ENCODE measurements around the gene MED9. TPM values are rescaled to one million over a fixed set of nuclear protein-coding genes. Genes with fewer than 3 reads are reported as not detected.

Gene MED9
- total and polyA plus RNA-seq, 9 donors = 11.5 to 15.7 (median 13.8) TPM

GRCh38 chr17:17525956-17526355 lies 49.2 kb downstream of the MED9 start:
- intact Hi-C loops (cut with DNase I) = no loop called here
- Histone ChIP-seq H3K36me3 (no peaks in the 10 kb centered on the region), H3K4me1 (ENCODE audit: insufficient read depth) (peaks cover 21% of the 10 kb centered on the region), H3K27me3 (no peaks in the 10 kb centered on the region), H3K9me3 (no peaks in the 10 kb centered on the region), H3K27ac (no peak overlapping the region), H3K4me3 (no peak overlapping the region)
- TF ChIP-seq CTCF (IDR thresholded peaks at IDR 0.05) (no peak), POLR2A (IDR thresholded peaks at IDR 0.05) (no peak), EP300 (IDR thresholded peaks at IDR 0.05) (no peak)
- DNase-seq = peak in 1 of 5 donors; percentile 67
- 22 to 29% (median 29%) methylated on average over 6 of the region's 6 CpGs for WGBS, 3 donors

GRCh38 chr17:17526369-17526768 lies 49.6 kb downstream of the MED9 start:
- no peaks in the 10 kb centered on the region for H3K27me3 ChIP-seq
- no peak overlapping the region for H3K27ac ChIP-seq
- TF ChIP-seq EP300 (IDR thresholded peaks at IDR 0.05) = no peak
- no peak for TF ChIP-seq CTCF (IDR thresholded peaks at IDR 0.05)
- no peak for TF ChIP-seq POLR2A (IDR thresholded peaks at IDR 0.05)
- peak; percentile 41 to 78 (median 60) for DNase-seq
- intact Hi-C loops (cut with DNase I) = no loop called here
- no peak overlapping the region for H3K4me3 ChIP-seq
- no peaks in the 10 kb centered on the region for H3K36me3 ChIP-seq
- peaks cover 21% of the 10 kb centered on the region for H3K4me1 ChIP-seq (ENCODE audit: insufficient read depth)
- H3K9me3 ChIP-seq = no peaks in the 10 kb centered on the region
- WGBS, 3 donors = 14 to 37% (median 31%) methylated on average over 14 of the region's 14 CpGs

- Histone ChIP-seq H3K27ac (no peak overlapping the region), H3K27me3 (no peaks in the 10 kb centered on the region), H3K9me3 (no peaks in the 10 kb centered on the region), H3K4me3 (no peak overlapping the region), H3K4me1 (ENCODE audit: insufficient read depth) (peaks cover 21% of the 10 kb centered on the region), H3K36me3 (no peaks in the 10 kb centered on the region)
- intact Hi-C loops (cut with DNase I) = no loop called here
- WGBS, 3 donors = 93 to 95% (median 93%) methylated on average over 11 of the region's 11 CpGs
- TF ChIP-seq CTCF (IDR thresholded peaks at IDR 0.05) (no peak), EP300 (IDR thresholded peaks at IDR 0.05) (no peak), POLR2A (IDR thresholded peaks at IDR 0.05) (no peak)
- DNase-seq = no peak
These were observed 50.7 kb downstream of the MED9 start for GRCh38 chr17:17527534-17527933.

GRCh38 chr17:17527956-17528500 lies 51.2 kb downstream of the MED9 start:
- Histone ChIP-seq H3K9me3 (no peaks in the 10 kb centered on the region), H3K4me1 (ENCODE audit: insufficient read depth) (peaks cover 21% of the 10 kb centered on the region), H3K27ac (no peak overlapping the region), H3K27me3 (no peaks in the 10 kb centered on the region), H3K36me3 (no peaks in the 10 kb centered on the region), H3K4me3 (no peak overlapping the region)
- 86 to 91% (median 88%) methylated on average over 17 of the region's 17 CpGs for WGBS, 3 donors
- no peak for TF ChIP-seq CTCF (IDR thresholded peaks at IDR 0.05)
- TF ChIP-seq POLR2A (IDR thresholded peaks at IDR 0.05) = no peak
- TF ChIP-seq EP300 (IDR thresholded peaks at IDR 0.05) = no peak
- intact Hi-C loops (cut with DNase I) = no loop called here
- DNase-seq = no peak
